ENCODE measurements around the gene EEF2KMT.
"Not testable (repeated sequence)": the region's sequence is repeated elsewhere in the genome, so short reads cannot be mapped to it uniquely, and the experiment has no call there.

DNA sequence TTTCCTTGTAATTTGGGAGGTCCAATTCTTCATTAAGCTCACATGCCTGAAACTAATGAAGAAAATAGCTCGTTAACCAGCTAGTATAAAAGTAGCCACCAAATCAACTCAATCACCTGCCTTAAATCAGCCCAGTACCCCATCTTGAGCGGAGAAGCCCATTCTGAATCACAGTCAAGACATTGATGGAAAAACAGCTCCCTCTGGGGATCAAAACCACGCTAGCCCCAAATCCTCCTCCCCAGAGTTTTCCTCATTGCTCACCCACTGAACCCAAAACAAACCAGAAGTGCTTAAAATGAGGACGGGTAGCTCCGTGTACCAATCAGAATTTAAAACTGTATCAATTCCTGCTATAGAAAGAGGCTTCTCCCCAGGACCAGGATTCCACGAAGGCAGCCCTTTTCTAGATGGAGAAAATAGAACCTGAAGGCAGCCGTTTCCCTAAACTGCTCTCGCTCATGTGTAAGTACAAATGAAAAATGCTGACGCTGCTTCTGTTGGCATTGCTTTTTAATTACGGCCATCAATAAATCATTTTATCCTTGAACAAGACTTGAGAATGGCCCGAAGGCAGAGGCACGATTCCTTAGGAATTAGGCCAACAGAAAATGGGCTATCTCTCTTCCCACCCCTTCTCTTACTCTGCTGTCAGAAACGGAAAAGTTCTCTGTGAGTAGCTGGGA lies 35.5 kb upstream of the EEF2KMT start:
- not testable (repeated sequence) for TF ChIP-seq EZH2 (IDR thresholded peaks at IDR 0.05; ENCODE audit: low read length, missing control alignments); CTCF (conservative IDR thresholded peaks at IDR 0.05 in 1 of 2, IDR thresholded peaks at IDR 0.05 in 1 of 2; ENCODE audit: low read depth in 1 of 2, low read length in 2 of 2)

All from fibroblast of lung (primary cell).